Smooth muscle cell of the brain vasculature (primary cell): Measurements from ENCODE around the gene CCT2.

Experiments used
- DNase-seq: peaks from one replicate; pipeline ENCODE4 v3.0.0-alpha.2; 2012; ENCODE audit warnings: low read depth, low spot score

Gene CCT2

GRCh38 chr12:69641546-69641945 is 56.3 kb downstream of the CCT2 start:
- no peak for DNase-seq

- no peak for DNase-seq
Measured at GRCh38 chr12:69642531-69642930, 57.3 kb downstream of the CCT2 start.

- DNase-seq: no peak
Measured at GRCh38 chr12:69644511-69644910, 59.3 kb downstream of the CCT2 start.

GRCh38 chr12:69645031-69645430 is 59.8 kb downstream of the CCT2 start:
- no peak for DNase-seq

- no peak for DNase-seq
Measured at GRCh38 chr12:69647178-69647577, 61.9 kb downstream of the CCT2 start.

GRCh38 chr12:69648476-69648875 is 63.2 kb downstream of the CCT2 start:
- DNase-seq: no peak

- no peak for DNase-seq
Measured at GRCh38 chr12:69649529-69649928, 64.3 kb downstream of the CCT2 start.
